Uterus (tissue), 4 donors: ENCODE data around the gene KCNH1. TPM values are rescaled to one million over a fixed set of nuclear protein-coding genes. Genes with fewer than 3 reads are reported as not detected.

Experiments
- DNase-seq, 2 donors: peaks; one replicate each; pipeline ENCODE4 v3.0.0-alpha.2; 2019 to 2020
- H3K27ac ChIP-seq, 2 donors: fragments of 200-600 bp; sonication (generic); 1 replicate in 1 of 2; 2 replicates in 1 of 2; pipeline ENCODE4 v1.5.1; 2016 to 2018
- H3K27me3 ChIP-seq, 2 donors: fragments of 200-600 bp; sonication (generic); one replicate each; pipeline ENCODE4 v1.5.1; 2018 to 2019; ENCODE audit warnings: control low read depth in 1 of 2
- H3K36me3 ChIP-seq, 2 donors: fragments of 200-600 bp; sonication (generic); one replicate each; pipeline ENCODE4 v1.5.1; 2019; ENCODE audit warnings: control low read depth in 1 of 2
- H3K4me1 ChIP-seq, 2 donors: fragments of 200-600 bp; sonication (generic); one replicate each; pipeline ENCODE4 v1.5.1; 2018 to 2019; ENCODE audit warnings: control low read depth in 1 of 2
- H3K4me3 ChIP-seq, 2 donors: fragments of 200-600 bp; sonication (generic); 1 replicate in 1 of 2; 2 replicates in 1 of 2; pipeline ENCODE4 v1.5.1; 2018 to 2019; ENCODE audit warnings: mild to moderate bottlenecking in 1 of 2
- H3K9me3 ChIP-seq, 2 donors: fragments of 200-600 bp; sonication (generic); one replicate each; pipeline ENCODE4 v1.5.1; 2019; ENCODE audit warnings: control low read depth in 1 of 2
- POLR2A ChIP-seq, 2 donors: fragments of 450-650 bp; IDR thresholded peaks; one replicate each; pipeline ENCODE4 v1.6.1; 2016; ENCODE audit warnings: antibody characterized with exemption in 2 of 2, mild to moderate bottlenecking in 1 of 2, moderate library complexity in 1 of 2
- intact Hi-C: fragments of 100-400 bp; cut with DNase I; formaldehyde crosslinking; loops from one replicate; pipeline ENCODE4 v1.15.1; 2023; ENCODE audit warnings: low total_unique reads
- total RNA-seq, 4 donors: library from RNA; depleted of rRNA in 3 of 4; stranded (reverse); fragments of >200 nt in 3 of 4; gene quantifications; one replicate each; pipeline versions ENCODE4 v1.1.0 to v1.2.4, GENCODE V29; 2014 to 2023
- TF ChIP-seq, protein P1 (sequence below), 4 experiments: fragments of 200-600 bp in 2 of 4; fragments of 450-650 bp in 2 of 4; sonication (generic) in 2 of 4; IDR thresholded peaks; one replicate each; pipeline ENCODE4 v1.5.1; 2016 to 2019; ENCODE audit warnings: antibody characterized with exemption in 4 of 4, mild to moderate bottlenecking in 2 of 4, moderate library complexity in 1 of 4
- donor health status: DM: yes; HTN: yes; CAD: no.

Gene KCNH1
- total RNA-seq, 4 donors from 2014 or later: 1.1 to 1.5 TPM; not detected in 2

GRCh38 chr1:210828996-210829596, 304.9 kb downstream of the KCNH1 start:
- Histone ChIP-seq H3K4me1 (no peaks in the 10 kb centered on the region), H3K36me3 (no peaks in the 10 kb centered on the region), H3K9me3 (no peaks in the 10 kb centered on the region), H3K27me3 (no peaks in the 10 kb centered on the region), H3K27ac (no peak overlapping the region), H3K4me3 (no peak overlapping the region)
- TF ChIP-seq, protein P1, sequence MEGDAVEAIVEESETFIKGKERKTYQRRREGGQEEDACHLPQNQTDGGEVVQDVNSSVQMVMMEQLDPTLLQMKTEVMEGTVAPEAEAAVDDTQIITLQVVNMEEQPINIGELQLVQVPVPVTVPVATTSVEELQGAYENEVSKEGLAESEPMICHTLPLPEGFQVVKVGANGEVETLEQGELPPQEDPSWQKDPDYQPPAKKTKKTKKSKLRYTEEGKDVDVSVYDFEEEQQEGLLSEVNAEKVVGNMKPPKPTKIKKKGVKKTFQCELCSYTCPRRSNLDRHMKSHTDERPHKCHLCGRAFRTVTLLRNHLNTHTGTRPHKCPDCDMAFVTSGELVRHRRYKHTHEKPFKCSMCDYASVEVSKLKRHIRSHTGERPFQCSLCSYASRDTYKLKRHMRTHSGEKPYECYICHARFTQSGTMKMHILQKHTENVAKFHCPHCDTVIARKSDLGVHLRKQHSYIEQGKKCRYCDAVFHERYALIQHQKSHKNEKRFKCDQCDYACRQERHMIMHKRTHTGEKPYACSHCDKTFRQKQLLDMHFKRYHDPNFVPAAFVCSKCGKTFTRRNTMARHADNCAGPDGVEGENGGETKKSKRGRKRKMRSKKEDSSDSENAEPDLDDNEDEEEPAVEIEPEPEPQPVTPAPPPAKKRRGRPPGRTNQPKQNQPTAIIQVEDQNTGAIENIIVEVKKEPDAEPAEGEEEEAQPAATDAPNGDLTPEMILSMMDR (IDR thresholded peaks at IDR 0.05): no peak
- no peak for TF ChIP-seq POLR2A (IDR thresholded peaks at IDR 0.05)
- no peak for DNase-seq
- intact Hi-C loops: no loop called here

- Histone ChIP-seq H3K4me1 (no peaks in the 10 kb centered on the region), H3K36me3 (no peaks in the 10 kb centered on the region), H3K27me3 (no peaks in the 10 kb centered on the region), H3K9me3 (no peaks in the 10 kb centered on the region), H3K27ac (no peak overlapping the region), H3K4me3 (no peak overlapping the region)
- TF ChIP-seq POLR2A (IDR thresholded peaks at IDR 0.05): no peak
- TF ChIP-seq, protein P1 (IDR thresholded peaks at IDR 0.05): no peak
- intact Hi-C loops: no loop called here
- no peak for DNase-seq
Observed at GRCh38 chr1:210827481-210827880, 306.5 kb downstream of the KCNH1 start.

DNA sequence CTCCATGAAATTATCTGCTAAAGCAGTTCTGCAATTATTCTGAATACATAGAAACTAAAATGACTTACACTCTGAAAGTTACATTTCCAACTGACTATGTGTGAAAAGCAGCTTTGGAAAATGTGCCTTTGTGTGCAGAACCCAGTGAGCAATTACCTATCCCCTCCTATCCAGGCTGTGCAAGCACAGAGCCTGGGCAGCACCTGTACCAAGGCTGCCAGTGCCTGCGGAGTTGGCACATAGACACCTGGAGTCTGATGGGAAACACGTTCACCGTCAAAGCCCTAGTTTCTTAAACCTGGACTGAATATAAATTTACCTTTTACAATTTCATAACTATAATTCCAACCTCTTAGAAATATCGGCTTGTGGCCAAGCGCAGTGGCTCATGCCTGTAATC, 307.3 kb downstream of the KCNH1 start:
- no peaks in the 10 kb centered on the region for H3K9me3 ChIP-seq
- TF ChIP-seq, protein P1 (IDR thresholded peaks at IDR 0.05): no peak
- TF ChIP-seq POLR2A (IDR thresholded peaks at IDR 0.05): no peak
- DNase-seq: no peak
- intact Hi-C loops: no loop called here
- H3K27me3 ChIP-seq: no peaks in the 10 kb centered on the region
- H3K27ac ChIP-seq: no peak overlapping the region
- H3K4me3 ChIP-seq: no peak overlapping the region
- no peaks in the 10 kb centered on the region for H3K36me3 ChIP-seq
- H3K4me1 ChIP-seq: no peaks in the 10 kb centered on the region

DNA sequence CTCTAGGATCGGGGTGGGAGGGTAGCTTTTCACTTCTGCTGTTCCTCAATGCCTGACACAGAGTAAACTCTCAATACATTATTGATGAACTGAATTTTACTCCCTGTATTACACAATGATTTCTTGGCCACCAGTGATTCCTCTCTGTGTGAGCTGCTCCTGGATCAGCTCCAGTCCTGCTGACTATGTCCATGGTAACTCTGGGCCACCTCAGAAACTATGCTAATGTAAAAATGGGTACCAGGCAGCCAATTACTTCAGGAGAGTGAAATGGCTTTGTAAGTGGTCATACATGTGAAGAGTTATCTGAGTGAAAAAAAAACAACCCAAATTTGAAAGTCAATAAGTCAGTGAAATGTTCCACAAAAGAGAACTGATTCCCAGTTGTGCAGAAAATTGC, 311.0 kb downstream of the KCNH1 start:
- no peak for DNase-seq
- Histone ChIP-seq H3K27me3 (no peaks in the 10 kb centered on the region), H3K27ac (no peak overlapping the region), H3K4me3 (no peak overlapping the region), H3K4me1 (no peaks in the 10 kb centered on the region), H3K36me3 (no peaks in the 10 kb centered on the region), H3K9me3 (no peaks in the 10 kb centered on the region)
- intact Hi-C loops: no loop called here
- TF ChIP-seq POLR2A (IDR thresholded peaks at IDR 0.05): no peak
- TF ChIP-seq, protein P1 (IDR thresholded peaks at IDR 0.05): no peak

GRCh38 chr1:210822241-210822640, 311.7 kb downstream of the KCNH1 start:
- DNase-seq: no peak
- Histone ChIP-seq H3K9me3 (no peaks in the 10 kb centered on the region), H3K27me3 (no peaks in the 10 kb centered on the region), H3K4me3 (no peak overlapping the region), H3K4me1 (no peaks in the 10 kb centered on the region), H3K27ac (no peak overlapping the region), H3K36me3 (no peaks in the 10 kb centered on the region)
- intact Hi-C loops: no loop called here
- TF ChIP-seq, protein P1 (IDR thresholded peaks at IDR 0.05): no peak
- no peak for TF ChIP-seq POLR2A (IDR thresholded peaks at IDR 0.05)
